ENCODE data around the gene CDCA8.
A peak's percentile ranks its signal among the peaks of the same experiment; 100 is the strongest.

The CDCA8 gene

DNA sequence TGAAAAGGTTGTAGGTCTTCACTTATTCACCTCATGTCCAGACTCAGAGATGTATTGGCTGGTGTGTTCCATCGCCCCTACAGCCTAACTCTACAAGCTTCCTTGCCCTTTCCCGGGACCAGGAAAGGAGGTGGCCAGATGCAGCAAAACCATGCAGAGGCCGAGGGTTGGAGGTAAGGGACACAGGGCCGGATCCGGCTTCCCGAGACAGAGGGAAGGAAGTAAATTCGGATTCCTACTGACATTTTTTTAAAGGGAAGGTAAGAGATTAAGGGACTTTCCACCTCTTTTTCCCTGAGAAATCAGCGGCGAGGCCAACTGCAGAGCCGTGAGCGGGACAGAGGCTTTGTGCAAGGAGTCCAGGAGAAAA lies 59.9 kb downstream of the CDCA8 start:
- Histone ChIP-seq H3K9ac (ENCODE audit: low read length) (no peak overlapping the region), H3K36me3 (ENCODE audit: low read length) (no peaks in the 10 kb centered on the region), H2AFZ (ENCODE audit: low read depth, low read length, severe bottlenecking) (no peak overlapping the region), H3F3A (ENCODE audit: insufficient read depth) (no peaks in the 10 kb centered on the region), H3K4me2 (ENCODE audit: low read depth, low read length, poor library complexity, severe bottlenecking) (peak overlapping the region; percentile 25), H3K27me3 (ENCODE audit: low read length) (no peaks in the 10 kb centered on the region), H3K9me3 (ENCODE audit: insufficient read depth, low read length) (no peaks in the 10 kb centered on the region), H4K20me1 (ENCODE audit: low read depth, low read length) (no peaks in the 10 kb centered on the region), H3K27ac (ENCODE audit: low read depth, low read length) (no peak overlapping the region), H3K4me3 (ENCODE audit: insufficient read depth, low read length, poor library complexity, severe bottlenecking) (no peak overlapping the region), H3K9me2 (replicated peaks; ENCODE audit: insufficient read depth, low read length) (no peaks in the 10 kb centered on the region), H3K79me2 (ENCODE audit: insufficient read depth, low read length) (no peaks in the 10 kb centered on the region)
- no peak for TF ChIP-seq EZH2phosphoT487 (conservative IDR thresholded peaks at IDR 0.05; ENCODE audit: low read length)

DNA sequence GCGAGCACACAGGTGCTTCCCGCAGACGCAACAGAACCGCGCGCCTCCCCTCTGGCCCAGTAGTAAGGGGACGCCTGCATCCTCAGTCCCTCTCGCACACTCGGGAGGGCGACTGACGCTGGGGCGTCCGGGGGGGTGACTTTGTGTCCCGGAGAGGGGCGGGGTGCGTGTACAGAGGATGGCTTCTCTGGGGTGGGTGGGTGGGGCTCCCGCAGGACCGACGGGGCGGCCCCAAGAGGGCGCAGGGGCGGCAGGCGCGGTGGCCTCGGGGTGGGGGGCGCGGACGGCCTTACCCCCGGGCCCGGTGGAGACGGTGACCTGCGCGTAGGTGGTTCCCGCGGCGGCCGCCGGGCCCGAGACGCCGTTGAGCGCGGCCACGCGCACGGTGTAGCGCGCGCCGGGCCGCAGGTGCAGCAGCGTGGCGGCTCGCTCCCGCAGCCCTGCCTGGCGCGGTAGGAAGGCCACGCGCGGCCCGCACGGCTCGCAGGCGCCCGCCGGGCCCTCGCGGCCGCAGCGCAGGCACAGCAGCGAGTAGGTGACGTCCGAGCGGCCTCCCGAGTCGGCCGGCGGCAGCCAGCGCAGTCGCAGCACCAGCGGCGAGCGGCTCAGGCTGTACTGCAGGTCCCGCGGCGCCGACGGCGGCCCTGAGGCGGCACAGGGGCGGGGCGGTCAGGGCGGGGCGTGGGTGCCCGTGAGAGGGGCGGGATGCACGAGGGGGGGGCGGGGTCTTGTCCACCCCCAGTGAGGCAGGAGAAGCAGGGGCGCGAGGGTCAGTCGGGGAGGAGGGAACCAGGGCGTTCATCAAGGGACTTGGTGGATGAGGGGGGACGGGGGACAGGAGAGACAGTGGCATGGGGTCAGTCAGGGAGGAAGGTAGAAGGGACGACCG lies 60.5 kb downstream of the CDCA8 start:
- H3K4me3 ChIP-seq (ENCODE audit: insufficient read depth, low read length, poor library complexity, severe bottlenecking), result peak overlapping the region; percentile 42
- H3K9me2 ChIP-seq (replicated peaks; ENCODE audit: insufficient read depth, low read length), result no peaks in the 10 kb centered on the region
- TF ChIP-seq EZH2phosphoT487 (conservative IDR thresholded peaks at IDR 0.05; ENCODE audit: low read length), result no peak
- TF ChIP-seq, protein P1, sequence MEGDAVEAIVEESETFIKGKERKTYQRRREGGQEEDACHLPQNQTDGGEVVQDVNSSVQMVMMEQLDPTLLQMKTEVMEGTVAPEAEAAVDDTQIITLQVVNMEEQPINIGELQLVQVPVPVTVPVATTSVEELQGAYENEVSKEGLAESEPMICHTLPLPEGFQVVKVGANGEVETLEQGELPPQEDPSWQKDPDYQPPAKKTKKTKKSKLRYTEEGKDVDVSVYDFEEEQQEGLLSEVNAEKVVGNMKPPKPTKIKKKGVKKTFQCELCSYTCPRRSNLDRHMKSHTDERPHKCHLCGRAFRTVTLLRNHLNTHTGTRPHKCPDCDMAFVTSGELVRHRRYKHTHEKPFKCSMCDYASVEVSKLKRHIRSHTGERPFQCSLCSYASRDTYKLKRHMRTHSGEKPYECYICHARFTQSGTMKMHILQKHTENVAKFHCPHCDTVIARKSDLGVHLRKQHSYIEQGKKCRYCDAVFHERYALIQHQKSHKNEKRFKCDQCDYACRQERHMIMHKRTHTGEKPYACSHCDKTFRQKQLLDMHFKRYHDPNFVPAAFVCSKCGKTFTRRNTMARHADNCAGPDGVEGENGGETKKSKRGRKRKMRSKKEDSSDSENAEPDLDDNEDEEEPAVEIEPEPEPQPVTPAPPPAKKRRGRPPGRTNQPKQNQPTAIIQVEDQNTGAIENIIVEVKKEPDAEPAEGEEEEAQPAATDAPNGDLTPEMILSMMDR (IDR thresholded peaks at IDR 0.05; ENCODE audit: insufficient read depth, low read length, poor library complexity, severe bottlenecking), result no peak
- no peaks in the 10 kb centered on the region for H4K20me1 ChIP-seq (ENCODE audit: low read depth, low read length)
- no peaks in the 10 kb centered on the region for H3F3A ChIP-seq (ENCODE audit: insufficient read depth)
- H3K27me3 ChIP-seq (ENCODE audit: low read length), result no peaks in the 10 kb centered on the region
- H3K4me2 ChIP-seq (ENCODE audit: low read depth, low read length, poor library complexity, severe bottlenecking), result peak overlapping the region; percentile 39
- H3K9me3 ChIP-seq (ENCODE audit: insufficient read depth, low read length), result no peaks in the 10 kb centered on the region
- H2AFZ ChIP-seq (ENCODE audit: low read depth, low read length, severe bottlenecking), result no peak overlapping the region
- no peak overlapping the region for H3K27ac ChIP-seq (ENCODE audit: low read depth, low read length)
- H3K36me3 ChIP-seq (ENCODE audit: low read length), result no peaks in the 10 kb centered on the region
- H3K9ac ChIP-seq (ENCODE audit: low read length), result peak overlapping the region; percentile 20; the same call in 1 of the 2 replicates
- no peaks in the 10 kb centered on the region for H3K79me2 ChIP-seq (ENCODE audit: insufficient read depth, low read length)

DNA sequence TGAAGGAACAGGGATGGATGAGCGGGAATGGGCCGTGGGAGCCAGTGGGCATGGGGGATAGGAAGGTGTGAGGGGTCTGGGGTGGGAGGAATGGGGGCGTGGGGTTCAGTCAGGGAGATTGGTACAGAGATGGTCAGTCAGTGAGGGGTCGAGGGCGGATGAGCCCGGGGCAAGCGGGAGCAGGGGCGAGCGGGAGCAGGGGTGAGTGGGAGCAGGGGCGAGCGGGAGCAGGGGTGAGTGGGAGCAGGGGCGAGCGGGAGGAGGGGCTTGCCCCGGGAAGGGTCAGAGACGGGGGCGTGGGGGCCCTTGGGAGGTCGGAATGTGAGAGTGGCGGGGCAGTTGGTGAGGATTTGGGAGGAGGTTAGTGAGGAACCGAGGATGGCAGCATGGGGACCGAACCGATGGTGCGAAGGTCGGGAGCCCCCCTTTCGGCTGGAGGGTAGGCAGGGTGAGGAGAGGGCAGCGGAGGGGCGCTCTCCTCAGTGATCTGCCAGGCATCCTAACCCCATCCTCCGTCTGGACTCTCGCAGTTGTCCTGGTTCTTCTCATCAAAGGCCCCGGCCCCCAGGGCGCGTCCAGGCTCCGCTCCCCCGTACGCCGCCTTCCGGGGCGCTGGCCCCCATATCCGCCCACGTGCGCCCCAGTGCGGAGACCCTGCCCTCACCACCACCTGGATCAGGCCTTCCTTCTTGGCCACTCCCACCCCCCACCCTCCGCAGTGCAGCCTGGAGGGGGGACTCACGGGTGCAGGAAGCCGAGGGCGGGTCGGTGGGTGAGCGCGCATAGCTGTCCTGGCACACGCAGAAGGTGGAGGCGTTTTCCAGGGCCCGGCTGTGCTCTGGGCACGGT lies 61.4 kb downstream of the CDCA8 start:
- Histone ChIP-seq H4K20me1 (ENCODE audit: low read depth, low read length) (no peaks in the 10 kb centered on the region), H3K9me3 (ENCODE audit: insufficient read depth, low read length) (no peaks in the 10 kb centered on the region), H2AFZ (ENCODE audit: low read depth, low read length, severe bottlenecking) (no peak overlapping the region), H3K4me2 (ENCODE audit: low read depth, low read length, poor library complexity, severe bottlenecking) (peak overlapping the region; percentile 39), H3K27ac (ENCODE audit: low read depth, low read length) (no peak overlapping the region), H3K9me2 (replicated peaks; ENCODE audit: insufficient read depth, low read length) (no peaks in the 10 kb centered on the region), H3K36me3 (ENCODE audit: low read length) (no peaks in the 10 kb centered on the region), H3K79me2 (ENCODE audit: insufficient read depth, low read length) (no peaks in the 10 kb centered on the region), H3K27me3 (ENCODE audit: low read length) (no peaks in the 10 kb centered on the region), H3F3A (ENCODE audit: insufficient read depth) (no peaks in the 10 kb centered on the region), H3K4me3 (ENCODE audit: insufficient read depth, low read length, poor library complexity, severe bottlenecking) (no peak overlapping the region), H3K9ac (ENCODE audit: low read length) (0 out of 2 replicates have a peak overlapping the region, but pooled peaks have one; percentile 20)
- TF ChIP-seq, protein P1 (IDR thresholded peaks at IDR 0.05; ENCODE audit: insufficient read depth, low read length, poor library complexity, severe bottlenecking), result no peak
- no peak for TF ChIP-seq EZH2phosphoT487 (conservative IDR thresholded peaks at IDR 0.05; ENCODE audit: low read length)
